ENCODE measurements around the gene MSANTD1.

MSANTD1 gene

DNA sequence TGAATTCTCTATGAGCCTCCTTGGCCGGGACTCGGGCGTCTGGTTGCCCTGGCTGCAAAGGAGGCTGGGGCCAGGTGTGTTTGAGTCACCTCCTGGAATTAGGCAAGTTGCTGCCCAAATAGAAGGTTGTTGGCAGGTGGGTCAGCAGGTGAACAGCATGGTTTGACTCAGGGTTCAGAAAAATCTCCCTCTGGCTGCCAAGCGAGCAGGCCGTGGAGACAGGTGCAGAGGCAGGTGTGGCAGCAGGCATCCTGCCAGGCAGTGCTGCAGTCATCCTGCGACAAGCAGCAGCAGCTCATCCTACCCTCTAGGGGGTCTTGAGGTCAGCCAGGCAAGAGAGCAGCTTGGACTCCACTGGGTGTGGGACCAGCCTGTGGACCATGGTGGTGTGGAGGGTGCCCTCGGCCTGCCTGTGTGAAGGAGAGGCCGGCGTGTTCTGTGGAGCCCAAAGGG, 8.2 kb downstream of the MSANTD1 start:
- TF ChIP-seq, protein P1, sequence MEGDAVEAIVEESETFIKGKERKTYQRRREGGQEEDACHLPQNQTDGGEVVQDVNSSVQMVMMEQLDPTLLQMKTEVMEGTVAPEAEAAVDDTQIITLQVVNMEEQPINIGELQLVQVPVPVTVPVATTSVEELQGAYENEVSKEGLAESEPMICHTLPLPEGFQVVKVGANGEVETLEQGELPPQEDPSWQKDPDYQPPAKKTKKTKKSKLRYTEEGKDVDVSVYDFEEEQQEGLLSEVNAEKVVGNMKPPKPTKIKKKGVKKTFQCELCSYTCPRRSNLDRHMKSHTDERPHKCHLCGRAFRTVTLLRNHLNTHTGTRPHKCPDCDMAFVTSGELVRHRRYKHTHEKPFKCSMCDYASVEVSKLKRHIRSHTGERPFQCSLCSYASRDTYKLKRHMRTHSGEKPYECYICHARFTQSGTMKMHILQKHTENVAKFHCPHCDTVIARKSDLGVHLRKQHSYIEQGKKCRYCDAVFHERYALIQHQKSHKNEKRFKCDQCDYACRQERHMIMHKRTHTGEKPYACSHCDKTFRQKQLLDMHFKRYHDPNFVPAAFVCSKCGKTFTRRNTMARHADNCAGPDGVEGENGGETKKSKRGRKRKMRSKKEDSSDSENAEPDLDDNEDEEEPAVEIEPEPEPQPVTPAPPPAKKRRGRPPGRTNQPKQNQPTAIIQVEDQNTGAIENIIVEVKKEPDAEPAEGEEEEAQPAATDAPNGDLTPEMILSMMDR (IDR thresholded peaks at IDR 0.05; ENCODE audit: low read depth, low read length, missing control alignments): no peak
- no peak overlapping the region for H3K4me3 ChIP-seq (replicated peaks; ENCODE audit: low read depth, low read length)
- DNase-seq (ENCODE audit: extremely low read depth, low read depth): no peak

DNA sequence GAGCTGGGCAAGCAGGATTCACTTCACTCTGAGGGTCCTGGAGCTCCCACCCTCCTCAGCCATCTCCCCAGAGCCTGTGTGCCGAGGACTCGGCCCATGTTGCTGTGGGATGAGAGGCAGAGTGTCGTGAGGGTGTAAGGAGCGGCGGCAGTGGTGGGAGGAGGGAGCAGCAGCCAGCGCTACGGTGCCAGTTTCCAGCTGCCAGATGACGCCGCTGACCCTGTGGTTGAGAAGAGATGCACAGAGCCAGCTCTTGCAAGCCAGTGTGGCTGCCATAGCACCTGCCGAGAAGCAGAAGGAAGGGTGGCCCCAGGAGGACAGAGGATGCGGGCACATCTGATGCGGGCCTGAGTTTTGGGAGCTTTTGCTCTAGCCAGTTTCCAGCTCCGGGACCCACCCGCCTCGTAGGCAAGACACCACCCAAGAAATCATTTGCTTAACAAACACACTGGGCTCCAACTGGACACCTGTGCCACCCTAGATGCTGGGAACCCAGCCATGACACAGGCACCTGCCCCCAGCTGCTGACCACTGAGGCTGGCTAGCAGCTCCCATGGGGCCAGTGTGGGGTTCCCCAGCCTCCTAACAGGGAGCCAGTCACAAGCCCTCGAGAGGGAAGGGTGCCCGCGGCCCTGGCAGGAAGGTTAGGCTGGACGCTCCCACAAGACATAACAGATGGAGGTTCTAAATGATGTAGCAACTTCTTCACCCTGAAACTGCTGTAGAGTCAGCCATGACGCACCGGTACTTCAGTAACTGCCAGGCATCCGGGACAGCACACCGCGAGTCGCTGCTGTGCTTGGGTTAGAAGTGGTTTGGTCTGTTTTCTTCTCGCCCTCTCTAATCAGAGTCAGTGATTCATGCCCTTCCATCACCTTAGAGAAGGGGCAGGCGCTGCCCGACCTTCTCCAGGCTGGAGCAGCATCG, 8.9 kb downstream of the MSANTD1 start:
- DNase-seq (ENCODE audit: extremely low read depth, low read depth): no peak
- H3K4me3 ChIP-seq (replicated peaks; ENCODE audit: low read depth, low read length): no peak overlapping the region
- TF ChIP-seq, protein P1 (IDR thresholded peaks at IDR 0.05; ENCODE audit: low read depth, low read length, missing control alignments): no peak

DNA sequence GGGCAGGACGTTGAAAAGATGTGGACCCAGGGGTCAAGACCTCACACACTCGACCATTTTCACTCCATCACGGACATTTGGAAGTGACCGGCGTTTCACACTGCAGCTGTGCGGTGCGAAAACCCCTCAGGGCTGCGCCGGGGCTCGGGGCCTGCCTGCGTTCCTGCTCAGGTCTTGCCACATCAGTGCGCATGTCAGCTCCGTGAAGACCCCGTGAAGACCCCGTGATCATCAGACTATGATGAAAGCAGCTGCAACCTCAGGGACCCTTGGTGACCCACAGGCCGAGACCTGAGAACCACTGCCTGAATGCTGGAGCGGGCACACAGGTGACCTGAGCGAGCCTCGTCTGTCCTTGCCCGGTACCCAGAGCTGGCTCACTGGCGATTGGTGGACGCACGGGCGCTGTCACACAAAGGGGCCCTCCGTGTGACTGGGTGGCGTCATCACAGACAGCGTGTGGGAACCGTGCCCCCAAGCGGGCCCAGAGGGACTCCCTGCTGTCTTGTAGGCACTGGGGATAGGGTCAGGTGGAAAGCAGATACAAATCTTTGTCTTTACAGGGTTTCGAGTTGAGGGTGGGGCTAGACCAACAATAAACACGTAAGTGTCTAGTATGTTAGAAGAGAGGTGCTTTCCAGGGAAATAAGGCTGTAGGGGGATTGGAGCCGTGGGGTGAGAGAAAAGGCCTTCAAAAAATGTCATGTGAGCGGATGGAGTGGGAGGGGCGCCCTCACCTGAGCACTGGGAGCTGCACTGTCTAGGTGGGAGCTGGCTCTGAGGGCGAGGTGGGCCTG, 12.7 kb downstream of the MSANTD1 start:
- no peak overlapping the region for H3K4me3 ChIP-seq (replicated peaks; ENCODE audit: low read depth, low read length)
- no peak for DNase-seq (ENCODE audit: extremely low read depth, low read depth)
- TF ChIP-seq, protein P1 (IDR thresholded peaks at IDR 0.05; ENCODE audit: low read depth, low read length, missing control alignments): no peak

DNA sequence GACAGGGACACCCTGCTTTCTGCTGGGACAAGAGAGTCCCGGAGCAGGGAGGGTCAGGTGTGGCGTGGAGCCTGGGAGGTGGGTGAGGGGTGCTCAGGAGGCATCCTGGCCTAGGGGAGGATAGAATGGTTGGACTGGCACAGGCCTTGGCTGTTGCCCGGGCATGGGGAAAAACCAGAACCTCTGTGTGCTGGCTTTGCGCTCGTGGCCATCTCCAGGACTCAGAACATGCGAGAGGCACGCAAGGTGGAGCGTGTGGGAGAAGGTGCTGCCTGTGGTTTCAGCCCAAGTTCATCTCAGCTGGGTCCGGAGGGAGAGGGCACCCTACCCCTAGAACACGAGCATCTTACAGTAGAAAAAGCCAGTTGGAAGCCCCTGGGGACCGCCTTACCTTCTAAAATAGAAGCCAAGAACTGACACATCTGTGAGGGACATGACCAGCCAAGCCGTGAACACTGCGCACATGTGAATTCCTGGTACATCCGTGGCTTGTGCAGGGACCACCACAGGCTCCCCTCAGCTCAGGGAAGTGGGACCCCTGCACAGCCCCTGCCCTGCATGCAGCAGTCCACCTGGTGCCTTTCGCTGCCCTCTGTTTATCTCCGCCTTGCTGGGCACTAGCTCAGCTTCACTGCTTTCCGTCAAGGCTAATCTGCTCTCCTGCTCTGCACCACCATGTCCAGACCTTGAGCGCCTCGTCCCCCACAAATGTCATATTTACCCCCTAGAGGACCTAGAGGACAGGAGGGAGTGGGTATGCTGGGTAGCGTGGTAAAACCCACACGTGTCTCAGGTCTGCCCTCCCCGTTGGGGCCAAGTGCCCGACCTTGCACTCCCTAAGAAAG, 13.5 kb downstream of the MSANTD1 start:
- TF ChIP-seq, protein P1 (IDR thresholded peaks at IDR 0.05; ENCODE audit: low read depth, low read length, missing control alignments): no peak
- H3K4me3 ChIP-seq (replicated peaks; ENCODE audit: low read depth, low read length): no peak overlapping the region
- no peak for DNase-seq (ENCODE audit: extremely low read depth, low read depth)

DNA sequence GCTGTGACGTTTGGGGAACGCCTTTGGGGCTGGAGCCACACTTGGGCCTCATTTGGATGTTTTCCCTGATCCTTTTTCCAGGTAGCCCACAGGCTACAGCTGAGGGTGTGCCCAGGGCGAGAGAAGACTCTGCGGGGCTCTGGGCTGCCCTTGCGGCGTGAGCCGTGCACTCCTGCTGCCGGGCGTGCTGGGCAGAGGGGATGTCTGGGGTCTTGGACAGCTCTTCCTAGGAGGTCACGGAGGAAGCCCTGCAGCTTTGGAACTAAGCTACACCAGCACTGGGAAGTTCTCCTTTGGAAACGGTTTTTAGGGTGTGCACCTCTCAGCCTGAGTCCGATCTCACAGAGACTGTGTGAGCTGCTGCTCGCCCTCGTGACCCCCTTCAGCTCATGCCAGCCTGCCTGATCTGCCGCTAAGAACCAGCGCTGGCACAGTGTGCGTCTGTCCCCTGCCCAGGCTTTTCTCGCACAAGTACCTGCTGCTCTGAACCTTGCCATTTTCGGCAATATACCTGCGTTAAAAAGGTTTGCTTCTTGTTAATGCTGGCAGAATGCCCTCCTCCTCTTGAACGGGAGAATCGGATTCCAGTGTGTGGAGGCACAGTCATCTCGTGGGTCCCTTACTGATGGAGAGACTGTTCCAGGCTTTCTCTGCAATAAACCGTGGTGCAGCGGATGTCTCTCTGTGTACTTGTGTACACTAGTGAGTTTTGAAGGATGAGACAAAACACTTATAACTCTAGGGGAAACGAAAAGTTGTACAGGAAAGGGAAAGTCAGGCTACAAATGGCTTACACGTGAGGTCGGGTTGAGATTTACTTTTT, 14.3 kb downstream of the MSANTD1 start:
- DNase-seq (ENCODE audit: extremely low read depth, low read depth): no peak
- TF ChIP-seq, protein P1 (IDR thresholded peaks at IDR 0.05; ENCODE audit: low read depth, low read length, missing control alignments): no peak

DNA sequence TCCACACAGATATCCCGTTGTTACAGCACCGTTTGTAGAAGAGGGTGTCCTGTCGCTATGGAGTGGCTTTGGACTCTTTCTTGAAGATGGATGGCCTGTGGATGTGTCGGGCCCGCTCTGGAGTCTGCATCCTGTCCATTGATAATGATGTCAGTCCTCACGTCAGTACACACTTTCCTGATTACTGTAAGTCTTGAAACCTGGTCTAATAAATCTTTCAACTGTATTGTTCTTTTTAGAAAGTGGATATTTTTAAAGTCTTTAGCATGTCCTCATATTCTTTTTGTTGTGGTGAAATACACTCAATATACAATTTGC, 14.9 kb downstream of the MSANTD1 start:
- no peak overlapping the region for H3K4me3 ChIP-seq (replicated peaks; ENCODE audit: low read depth, low read length)
- TF ChIP-seq, protein P1 (IDR thresholded peaks at IDR 0.05; ENCODE audit: low read depth, low read length, missing control alignments): no peak
- no peak for DNase-seq (ENCODE audit: extremely low read depth, low read depth)

More for the DNA sequence above, 14.3 kb downstream of the MSANTD1 start:
- H3K4me3 ChIP-seq (replicated peaks; ENCODE audit: low read depth, low read length): no peak overlapping the region

Measured in HFF-Myc (cell line).